Neural cell (in vitro differentiated cells): ENCODE data around the gene DGKA.

Experiments used
- CTCF ChIP-seq: fragments of 450-650 bp; IDR thresholded peaks from 2 replicates; pipeline ENCODE4 v1.5.1; 2014; ENCODE audit warnings: antibody characterized with exemption, mild to moderate bottlenecking, moderate library complexity; ENCODE audit not compliant: poor library complexity, severe bottlenecking
- EP300 ChIP-seq: fragments of 450-650 bp; conservative IDR thresholded peaks from 2 replicates; pipeline ENCODE4 v1.6.1; 2014; ENCODE audit warnings: antibody characterized with exemption, mild to moderate bottlenecking, moderate library complexity; ENCODE audit not compliant: poor library complexity, severe bottlenecking
- EZH2 ChIP-seq: fragments of 200-600, 300-800 bp; shearing (Covaris generic), sonication (generic); IDR thresholded peaks from 2 replicates; pipeline ENCODE4 v1.6.1; 2014; ENCODE audit warnings: antibody characterized with exemption, low read length, borderline replicate concordance, mild to moderate bottlenecking; ENCODE audit not compliant: insufficient read depth, poor library complexity, severe bottlenecking
- POLR2AphosphoS5 ChIP-seq: IDR thresholded peaks from 2 replicates; pipeline ENCODE4 v1.6.1; 2012
- RAD21 ChIP-seq: fragments of 450-650 bp; conservative IDR thresholded peaks from 2 replicates; pipeline ENCODE4 v1.6.1; 2014; ENCODE audit warnings: antibody characterized with exemption, mild to moderate bottlenecking, moderate library complexity
- SMC3 ChIP-seq: fragments of 450-650 bp; conservative IDR thresholded peaks from 2 replicates; pipeline ENCODE4 v1.6.1; 2014; ENCODE audit warnings: antibody characterized with exemption, mild to moderate bottlenecking, moderate library complexity; ENCODE audit not compliant: poor library complexity
- TAF1 ChIP-seq: IDR thresholded peaks from 2 replicates; pipeline ENCODE4 v1.6.1; 2012; ENCODE audit warnings: low read depth

GRCh38 chr12:55906056-55906455 lies 24.9 kb upstream of the DGKA start:
- TF ChIP-seq EP300 (no peak), POLR2AphosphoS5 (no peak), SMC3 (no peak), RAD21 (no peak), CTCF (no peak), EZH2 (no peak), TAF1 (no peak)
